Stimulated activated CD8-positive, alpha-beta memory T cell treated with anti-CD3 and anti-CD28 coated beads, Interleukin-2, amount 100 ng/mL, for 1 hour (primary cell): ENCODE data around the gene SYCP1.
"Not testable (repeated sequence)": the region's sequence is repeated elsewhere in the genome, so short reads cannot be mapped to it uniquely, and the experiment has no call there.

Experiments used
- DNase-seq, 2 donors: peaks; one replicate each; pipeline ENCODE4 v3.0.0-alpha.2; 2020; ENCODE audit warnings: low read depth in 2 of 2

SYCP1 gene, protein sequence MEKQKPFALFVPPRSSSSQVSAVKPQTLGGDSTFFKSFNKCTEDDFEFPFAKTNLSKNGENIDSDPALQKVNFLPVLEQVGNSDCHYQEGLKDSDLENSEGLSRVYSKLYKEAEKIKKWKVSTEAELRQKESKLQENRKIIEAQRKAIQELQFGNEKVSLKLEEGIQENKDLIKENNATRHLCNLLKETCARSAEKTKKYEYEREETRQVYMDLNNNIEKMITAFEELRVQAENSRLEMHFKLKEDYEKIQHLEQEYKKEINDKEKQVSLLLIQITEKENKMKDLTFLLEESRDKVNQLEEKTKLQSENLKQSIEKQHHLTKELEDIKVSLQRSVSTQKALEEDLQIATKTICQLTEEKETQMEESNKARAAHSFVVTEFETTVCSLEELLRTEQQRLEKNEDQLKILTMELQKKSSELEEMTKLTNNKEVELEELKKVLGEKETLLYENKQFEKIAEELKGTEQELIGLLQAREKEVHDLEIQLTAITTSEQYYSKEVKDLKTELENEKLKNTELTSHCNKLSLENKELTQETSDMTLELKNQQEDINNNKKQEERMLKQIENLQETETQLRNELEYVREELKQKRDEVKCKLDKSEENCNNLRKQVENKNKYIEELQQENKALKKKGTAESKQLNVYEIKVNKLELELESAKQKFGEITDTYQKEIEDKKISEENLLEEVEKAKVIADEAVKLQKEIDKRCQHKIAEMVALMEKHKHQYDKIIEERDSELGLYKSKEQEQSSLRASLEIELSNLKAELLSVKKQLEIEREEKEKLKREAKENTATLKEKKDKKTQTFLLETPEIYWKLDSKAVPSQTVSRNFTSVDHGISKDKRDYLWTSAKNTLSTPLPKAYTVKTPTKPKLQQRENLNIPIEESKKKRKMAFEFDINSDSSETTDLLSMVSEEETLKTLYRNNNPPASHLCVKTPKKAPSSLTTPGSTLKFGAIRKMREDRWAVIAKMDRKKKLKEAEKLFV

DNA sequence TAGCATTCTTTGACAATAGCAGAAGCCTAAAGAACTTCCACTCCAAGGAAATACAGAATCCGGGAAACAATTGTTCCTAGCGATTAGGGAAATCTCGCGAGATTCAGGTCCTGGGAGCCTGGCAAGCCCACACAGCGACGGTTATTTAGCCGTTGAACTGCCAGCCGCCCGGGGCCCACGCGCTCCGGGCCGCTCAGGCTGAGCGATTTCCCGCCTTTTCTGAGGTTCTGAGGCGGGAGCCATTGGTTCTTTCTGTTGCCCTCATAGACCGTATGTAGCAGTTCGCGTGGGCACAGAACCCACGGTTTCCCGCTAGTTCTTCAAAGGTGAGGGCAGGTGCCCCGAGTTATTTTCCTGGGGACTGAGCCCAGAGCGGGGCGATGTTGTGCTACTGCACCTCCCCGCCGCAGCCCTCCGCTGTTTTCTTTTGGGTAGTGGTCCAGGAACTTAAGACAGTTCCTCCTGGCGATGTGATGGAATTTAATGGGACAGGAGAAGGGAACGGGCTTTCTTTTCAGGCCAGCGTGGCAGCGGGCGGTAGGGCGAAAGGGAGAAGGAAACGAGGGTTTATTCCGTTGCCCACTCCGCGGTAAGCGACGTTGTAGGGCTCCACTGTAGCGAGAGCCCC, at the start of gene SYCP1:
SYCP1 (plus strand) TSS at position 171 of the 628 bp plus-strand sequence. CDS start 602 bp downstream, outside the sequence.
- DNase-seq = no peak

DNA sequence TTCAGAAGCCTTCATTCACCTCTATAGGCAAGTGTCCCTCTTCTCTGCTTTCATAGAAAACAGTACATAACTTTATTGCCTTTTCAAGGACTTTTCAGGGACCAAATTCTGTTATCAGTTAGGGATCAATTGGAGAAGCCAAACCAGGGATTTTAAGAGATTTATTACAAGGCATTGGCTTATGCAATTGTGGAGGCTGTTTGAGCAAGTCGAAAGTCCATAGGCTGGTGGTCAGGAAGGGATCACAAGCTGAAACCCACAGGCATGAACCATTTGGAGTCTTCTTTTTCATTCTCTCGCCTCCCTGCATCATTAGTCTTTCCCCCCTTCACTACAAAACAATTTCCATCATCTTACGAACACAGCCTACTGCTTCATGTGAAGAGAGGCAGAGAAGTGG, 34.8 kb upstream of the SYCP1 start:
- no peak for DNase-seq

DNA sequence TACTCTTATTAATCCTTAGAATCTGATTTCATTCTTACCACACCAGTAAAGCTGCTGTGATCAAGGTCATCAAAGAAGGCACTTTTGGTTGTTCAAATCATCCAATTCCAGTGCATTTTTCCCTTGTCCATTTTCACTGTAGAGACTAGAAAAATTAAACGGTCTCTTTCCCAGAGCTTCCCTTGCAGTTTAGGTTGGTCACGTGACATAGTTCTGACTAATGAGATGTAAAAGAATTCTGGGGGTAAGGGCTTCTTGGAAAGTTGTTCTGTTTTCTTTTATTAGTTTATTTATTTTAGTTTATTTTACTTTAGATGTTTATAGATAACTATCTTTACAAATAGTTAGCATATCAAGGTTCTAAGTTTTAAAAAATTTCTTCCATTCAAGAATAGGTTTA, 34.3 kb upstream of the SYCP1 start:
- DNase-seq = no peak

DNA sequence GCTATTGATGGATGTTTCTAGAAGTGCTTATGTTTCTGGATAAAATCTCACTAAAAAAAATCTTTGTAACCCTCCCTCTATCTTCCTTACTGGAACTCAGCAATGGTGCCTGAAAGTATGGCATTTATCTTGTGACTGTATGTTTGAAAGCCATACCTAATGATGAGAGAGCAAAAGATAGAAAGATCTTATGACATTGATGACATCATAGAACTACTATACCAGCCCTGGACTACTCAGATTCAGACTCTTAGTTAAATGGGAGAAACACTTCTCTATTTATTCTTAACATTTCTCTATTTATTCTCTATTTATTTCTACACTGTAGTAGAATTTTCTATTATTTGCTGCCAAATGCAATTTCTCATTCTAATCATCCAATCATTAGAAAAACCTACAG, 32.7 kb upstream of the SYCP1 start:
- DNase-seq = no peak

DNA sequence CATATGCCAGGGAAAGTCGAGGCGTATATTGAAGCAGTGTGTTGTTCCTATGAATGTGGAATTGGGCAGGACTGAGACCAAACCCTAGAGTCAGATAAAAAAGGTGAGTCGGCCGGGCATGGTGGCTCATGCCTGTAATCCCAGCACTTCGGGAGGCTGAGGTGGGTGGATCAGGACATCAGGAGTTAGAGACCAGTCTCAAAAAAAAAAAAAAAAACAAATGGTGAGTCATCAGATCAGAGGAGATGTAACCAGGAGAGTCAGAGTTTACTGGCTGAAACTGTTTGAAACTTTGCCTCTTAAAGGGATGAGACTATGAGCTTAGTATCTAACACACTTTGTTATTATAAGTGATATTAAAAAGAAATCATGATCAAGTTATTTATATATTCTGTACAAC, 26.4 kb upstream of the SYCP1 start:
- no peak for DNase-seq

DNA sequence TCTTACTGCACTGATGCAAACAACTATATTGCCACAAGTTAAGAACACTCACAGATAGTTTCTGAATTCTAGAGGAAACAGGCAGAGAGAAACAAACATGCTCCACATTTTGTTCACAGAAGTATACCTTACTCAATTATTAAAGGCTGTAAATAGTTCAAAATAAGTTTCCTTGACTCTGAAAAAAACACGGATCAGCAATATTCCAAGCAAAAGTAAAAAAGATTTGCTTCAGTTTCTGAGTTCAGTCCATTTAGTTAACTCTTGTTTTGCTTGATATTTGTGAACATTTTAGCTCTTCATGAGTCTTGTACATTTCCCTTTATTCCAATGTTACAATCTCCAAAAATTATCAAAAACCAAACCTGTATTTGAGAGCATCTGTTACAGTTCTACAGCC, 24.6 kb upstream of the SYCP1 start:
- not testable (repeated sequence) for DNase-seq

DNA sequence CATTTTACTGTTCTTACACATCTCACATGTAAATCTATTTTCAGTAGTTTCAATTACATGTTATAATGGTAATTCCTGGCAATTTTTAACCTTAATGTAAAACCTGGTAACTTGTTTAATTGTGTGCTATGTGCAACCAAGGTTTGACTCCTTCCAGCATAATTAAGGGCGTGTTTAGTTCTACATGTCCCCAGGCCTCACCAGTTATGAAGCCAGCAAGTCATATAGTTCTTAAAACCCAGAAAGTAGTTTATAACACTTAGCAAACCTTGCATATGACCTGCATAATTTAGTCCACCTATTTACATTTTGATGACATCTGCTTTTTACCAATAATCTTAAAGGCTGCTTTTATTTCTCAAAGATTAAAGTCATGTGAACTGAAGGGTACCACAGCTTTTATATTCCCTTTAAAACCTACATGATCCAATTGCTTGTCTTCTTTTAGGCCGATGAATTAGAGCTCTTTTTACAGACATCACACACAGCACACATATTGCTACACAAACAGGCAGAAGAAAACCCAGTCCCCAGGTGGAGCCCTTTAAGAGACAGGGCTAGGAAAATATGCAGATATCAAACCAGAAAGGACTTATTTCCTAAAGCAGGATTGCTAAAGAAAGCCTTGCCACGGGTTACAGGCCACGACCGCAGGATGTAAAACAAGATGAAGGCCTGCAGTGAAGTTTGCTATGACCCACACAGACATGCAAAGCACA, 23.2 kb upstream of the SYCP1 start:
- DNase-seq = no peak

DNA sequence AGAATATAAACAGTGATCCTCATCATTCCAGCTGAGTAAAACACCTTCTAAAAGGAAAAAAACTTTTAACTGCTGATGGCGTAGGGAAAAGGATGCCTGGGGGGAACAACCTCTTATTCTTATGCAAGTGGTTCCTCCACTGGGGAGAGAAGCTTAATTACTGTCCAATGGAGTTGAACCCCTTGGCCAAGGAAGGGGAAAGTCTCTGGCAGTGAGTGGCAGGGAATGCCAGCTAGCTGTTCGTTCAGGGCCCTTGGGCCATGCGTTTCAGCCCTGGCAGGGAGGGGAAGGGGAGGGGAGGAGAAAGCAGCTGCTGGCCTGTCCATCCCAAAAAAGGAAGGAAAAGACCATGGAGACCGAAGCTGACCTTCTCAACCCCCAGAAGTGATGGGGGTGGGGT, 22.6 kb upstream of the SYCP1 start:
- no peak for DNase-seq

DNA sequence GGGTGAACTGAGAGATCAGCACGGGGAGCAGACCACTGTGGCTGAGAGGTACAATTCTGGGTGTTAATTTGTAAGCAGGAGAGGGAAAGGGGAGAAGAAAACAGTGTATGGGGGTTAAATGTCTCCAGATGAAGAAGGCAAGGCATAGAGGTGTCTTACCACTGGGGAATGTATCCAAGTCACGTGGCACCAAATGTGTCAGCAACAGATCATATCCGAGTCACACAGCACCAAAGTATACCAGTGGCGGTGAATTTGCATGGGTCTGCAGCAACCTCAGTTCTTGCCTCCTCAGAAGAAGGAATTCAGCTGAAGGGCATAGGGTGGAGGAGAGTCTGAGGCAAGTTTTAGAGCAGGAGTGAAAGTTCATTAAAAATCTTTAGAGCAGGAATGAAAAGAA, 21.2 kb upstream of the SYCP1 start:
- DNase-seq = no peak

DNA sequence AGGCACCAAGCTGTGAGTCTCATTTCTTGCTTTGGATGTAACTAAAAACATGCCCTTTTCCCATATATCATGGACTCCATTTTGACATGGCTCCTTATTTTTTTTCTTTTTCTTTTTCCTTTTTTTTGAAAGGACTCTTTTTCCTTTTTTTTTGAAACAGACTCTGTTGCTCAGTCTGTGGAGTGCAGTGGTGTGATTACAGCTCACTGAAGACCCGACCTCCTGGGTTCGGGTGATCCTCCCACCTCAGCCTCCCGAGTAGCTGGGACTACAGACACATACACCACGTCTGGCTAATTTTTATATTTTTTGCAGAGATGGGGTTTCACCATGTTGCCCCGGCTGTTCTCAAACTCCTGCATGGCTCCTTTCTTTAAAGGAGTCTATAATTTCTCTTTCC, 10.4 kb upstream of the SYCP1 start:
- DNase-seq = no peak

DNA sequence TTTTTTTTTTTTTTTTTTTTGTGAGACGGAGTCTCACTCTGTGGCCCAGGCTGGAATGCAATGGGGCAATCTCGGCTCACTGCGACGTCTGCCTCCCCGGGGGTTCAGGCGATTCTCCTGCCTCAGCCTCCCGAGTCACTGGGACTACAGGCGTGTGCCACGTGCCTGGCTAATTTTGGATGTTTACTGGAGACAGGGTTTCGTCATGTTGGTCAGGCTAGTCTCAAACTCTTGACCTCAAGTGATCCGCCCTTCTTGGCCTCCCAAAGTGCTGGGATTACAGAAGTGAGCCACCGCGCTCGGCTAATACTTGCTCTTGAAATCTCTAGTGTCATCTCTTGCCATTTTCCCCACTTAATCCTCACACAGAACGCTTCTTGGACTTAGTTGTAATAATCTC, 1.1 kb upstream of the SYCP1 start:
- no peak for DNase-seq

DNA sequence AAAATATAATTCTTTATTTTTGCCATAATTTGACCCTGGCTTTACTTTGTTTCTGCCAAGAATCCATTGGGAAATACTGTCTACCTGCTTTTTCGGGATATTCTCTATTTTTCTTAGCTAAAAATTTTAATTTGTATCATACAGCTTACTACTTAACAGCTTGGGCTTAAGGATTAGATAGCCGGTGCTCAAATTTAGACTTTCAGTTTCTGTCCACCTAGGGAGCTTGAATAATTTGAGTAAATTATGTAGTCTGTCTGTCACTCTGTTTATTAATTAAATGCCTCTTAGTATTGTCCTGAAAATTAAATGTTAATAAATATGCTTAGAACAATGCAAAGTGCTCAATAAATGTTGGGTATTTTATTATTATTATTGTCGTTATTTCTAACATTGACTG, 6.7 kb downstream of the SYCP1 start:
- DNase-seq = no peak

DNA sequence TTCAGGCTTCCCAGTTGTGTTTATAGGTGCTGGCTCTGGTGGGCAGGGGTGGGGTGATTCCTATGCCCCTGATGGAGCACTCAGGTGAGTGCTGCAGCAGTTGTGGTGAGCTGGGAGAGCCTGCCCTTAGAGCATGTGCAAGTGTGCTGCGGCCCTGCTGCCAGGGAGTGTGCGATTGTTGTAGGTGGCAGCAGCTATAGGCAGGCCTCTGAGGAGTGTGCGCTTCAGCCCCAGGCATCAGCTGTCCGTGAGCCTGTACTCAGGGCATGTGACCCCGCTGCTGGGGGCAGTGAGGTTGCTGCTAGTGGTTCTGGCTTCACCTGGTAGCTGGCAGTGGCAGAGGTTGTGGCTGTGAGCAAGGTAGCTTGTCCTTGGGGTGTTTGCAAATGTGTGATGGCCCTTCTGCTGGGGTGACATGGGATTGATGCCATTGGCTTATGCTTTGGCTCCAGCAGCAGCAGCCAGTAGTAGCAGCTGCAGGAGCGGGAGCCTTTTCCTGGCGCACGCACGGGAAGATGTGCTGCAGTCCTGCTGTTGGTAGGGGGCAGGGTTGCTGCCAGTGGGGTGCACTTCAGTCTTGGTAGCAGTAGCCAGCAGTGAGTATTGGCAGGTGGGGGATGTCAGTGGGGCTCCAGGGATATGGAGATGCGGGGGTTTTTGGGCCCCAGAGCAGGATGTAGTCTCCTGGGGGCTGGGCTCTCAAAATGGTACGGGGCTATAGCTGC, 37.7 kb downstream of the SYCP1 start:
- no peak for DNase-seq

DNA sequence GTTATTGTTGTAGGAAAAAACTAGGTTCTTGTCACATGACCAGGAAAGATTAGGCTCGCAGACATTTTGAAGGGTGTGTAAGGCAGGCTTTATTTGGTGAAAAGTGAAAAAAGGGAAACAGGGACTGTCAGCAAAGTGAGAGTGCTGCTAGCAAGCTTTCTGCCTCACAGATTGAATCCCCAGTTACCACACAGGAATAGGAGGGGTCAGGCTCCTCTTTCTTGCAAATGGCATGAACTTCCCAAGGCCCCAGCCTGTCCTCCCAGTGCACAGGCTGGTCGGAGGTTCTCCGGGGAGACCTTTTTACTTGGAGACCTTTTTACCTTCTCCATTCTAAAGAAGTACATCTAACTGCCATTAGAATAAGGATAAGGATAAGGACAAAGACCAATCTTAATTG, 42.1 kb downstream of the SYCP1 start:
- DNase-seq = no peak

DNA sequence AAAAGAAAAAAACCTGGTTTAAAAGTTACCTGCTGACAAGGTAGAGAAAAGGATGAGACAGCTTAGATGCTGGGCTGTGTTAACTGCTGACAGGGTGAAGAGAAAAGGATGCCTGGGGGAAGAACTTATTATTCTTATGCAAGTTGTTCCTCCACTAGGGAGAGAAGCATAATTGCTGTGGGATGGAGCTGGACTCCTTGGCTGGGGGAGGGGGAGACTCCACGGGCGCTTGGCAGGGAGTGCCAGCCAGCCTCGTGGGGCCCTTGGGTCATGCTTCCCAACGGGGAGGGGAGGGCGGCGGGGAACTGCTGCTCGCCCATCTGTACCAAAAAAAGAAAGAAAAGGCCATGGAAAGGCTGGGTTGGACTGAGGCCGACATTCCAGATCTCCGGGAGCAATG, 47.2 kb downstream of the SYCP1 start:
- no peak for DNase-seq

DNA sequence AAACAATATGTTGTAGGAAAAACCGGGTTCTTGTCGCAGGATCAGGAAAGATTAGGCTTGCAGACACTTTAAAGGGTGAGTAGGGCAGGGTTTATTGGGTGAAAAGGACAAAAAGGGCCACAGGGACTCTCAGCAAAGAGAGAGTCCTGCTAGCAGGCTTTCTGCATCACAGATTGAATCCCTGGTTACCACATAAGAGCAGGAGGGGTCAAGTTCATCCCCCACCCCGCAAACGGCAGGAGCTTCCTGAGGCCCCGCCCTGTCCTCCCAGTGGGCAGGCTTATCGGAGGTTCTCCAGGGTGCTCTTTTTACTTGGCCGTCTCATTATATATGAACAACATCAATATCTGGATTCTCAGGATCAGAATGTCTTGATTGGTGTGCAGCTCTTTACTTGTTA, 47.7 kb downstream of the SYCP1 start:
- no peak for DNase-seq

DNA sequence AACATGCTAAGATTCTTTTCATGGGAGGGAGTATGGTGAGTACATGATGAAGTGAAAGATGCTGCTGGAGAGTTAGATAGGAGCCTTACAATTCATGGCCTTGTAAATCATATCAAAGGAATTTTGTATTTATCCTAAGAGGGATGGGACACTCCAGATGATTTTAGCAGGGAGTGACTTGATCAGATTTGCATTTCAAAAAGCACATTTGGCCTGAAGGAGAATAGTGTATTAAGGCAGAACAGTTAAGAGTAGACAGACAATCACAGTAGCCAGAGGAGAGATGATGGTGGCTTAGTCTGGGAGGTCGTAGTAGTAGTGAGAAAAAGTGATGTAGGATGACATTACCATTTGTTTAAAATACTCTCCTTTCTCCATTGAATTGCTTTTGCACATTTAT, 48.8 kb downstream of the SYCP1 start:
- DNase-seq = no peak

DNA sequence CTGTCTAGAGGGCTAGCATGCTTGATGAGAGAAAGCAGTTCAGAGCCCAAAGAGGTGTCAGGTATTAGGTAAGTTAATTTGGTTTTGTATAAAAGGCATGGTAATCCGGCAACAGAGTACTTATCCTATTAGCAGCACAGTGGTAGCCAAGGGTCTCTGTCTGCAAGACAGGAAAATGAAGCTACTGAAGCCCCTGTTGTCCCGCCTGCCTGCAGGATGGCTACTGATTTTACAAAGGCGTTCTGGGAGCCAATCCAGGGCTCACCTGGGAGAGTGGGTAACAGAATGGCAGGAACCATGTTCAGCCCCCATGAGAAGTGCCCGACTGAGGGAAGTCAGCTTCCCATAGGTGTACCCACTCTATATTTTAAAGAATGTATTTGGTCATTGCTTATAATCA, 61.1 kb downstream of the SYCP1 start:
- DNase-seq = not testable (repeated sequence)

DNA sequence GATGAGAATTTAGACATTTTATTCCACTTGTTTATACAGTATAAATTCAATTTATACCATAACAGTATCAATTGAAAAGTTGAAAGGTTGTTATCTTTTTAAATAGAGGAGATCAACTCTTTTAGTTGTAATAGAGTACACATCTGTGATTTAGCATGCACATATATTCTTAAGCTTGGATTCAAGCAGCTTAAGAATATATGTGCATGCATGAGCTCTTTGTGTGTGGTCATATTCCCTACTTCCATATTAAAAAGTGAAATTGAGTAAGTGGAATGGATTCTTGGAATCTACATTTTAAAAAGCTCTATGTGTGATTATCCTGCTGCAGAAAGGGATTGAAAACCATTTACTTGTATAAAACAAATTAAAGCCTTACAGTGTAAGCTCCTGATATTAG, 71.9 kb downstream of the SYCP1 start:
- no peak for DNase-seq

DNA sequence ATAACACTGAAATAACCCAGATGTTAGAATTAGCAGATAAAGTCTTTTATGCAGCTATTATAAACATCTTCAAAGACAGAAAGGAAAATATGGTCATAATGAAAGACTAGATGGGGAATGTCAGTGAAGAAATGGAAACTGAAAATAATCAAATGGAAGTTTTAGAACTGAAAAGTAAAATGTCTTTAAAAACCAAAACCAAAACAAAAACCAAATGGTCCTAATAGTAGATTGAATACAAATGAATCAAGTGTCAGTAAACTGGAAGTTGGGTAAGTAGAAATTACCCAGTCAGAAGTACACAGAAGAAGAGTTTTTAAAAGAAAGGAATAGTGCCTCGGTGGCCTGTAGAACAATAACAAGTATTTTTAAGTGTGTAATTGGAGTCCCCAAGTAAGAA, 72.7 kb downstream of the SYCP1 start:
- no peak for DNase-seq

DNA sequence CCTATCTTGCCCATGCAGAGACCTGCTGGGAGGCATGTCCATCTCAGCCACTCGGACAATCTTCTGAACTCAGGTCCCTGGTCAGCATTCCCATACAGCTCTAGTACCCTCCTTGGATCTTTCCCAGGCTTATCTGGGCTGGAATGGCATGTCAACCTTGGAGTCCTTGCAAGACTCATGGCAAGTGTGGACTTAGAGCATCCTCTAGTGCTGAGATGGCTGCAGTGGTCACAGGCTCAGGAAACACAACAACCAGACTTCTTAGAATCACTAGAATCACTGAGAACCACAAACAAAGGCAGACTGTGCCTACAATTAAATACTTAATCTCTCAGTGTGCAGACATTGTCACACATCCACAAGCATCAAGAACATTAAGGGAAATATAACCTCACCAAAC, 101.9 kb downstream of the SYCP1 start:
- no peak for DNase-seq
